GM12873 (cell line): ENCODE measurements around the gene MRPL1.

Experiments
- TF ChIP-seq, protein P1 (sequence below): IDR thresholded peaks from 2 replicates; pipeline ENCODE4 v1.5.1; 2012; ENCODE audit warnings: low read depth, mild to moderate bottlenecking, moderate library complexity, low read length, control low read depth; ENCODE audit not compliant: insufficient read depth; ENCODE audit errors: missing control alignments

Gene MRPL1

DNA sequence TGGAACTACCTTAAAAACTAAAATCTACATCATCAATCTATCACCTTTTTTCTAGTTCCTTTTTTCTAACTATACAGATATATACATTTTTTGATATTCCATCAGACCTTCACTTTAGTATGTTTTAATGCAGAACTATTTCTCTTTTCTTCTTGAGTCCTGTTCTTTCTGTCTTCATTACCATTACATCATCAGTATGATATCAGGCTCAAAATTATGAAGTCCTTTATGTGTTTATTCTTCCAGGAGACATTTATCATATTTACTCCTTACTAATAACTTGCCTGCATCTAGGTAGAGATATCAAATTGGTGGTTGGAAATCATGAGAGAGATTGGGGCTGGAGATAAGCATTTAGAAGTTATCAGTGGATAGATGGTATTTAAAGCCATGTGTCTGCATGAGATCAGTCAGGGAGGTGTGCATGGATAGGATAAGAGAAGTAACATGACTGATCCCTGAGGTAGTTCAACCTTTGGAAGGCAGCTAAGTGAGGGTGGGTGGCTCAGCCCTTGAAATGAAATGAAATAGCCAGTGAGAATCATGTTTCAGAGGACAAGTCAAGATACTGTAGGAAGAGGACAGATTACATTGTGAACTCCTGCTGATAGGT, 43.1 kb downstream of the MRPL1 start:
- TF ChIP-seq, protein P1, sequence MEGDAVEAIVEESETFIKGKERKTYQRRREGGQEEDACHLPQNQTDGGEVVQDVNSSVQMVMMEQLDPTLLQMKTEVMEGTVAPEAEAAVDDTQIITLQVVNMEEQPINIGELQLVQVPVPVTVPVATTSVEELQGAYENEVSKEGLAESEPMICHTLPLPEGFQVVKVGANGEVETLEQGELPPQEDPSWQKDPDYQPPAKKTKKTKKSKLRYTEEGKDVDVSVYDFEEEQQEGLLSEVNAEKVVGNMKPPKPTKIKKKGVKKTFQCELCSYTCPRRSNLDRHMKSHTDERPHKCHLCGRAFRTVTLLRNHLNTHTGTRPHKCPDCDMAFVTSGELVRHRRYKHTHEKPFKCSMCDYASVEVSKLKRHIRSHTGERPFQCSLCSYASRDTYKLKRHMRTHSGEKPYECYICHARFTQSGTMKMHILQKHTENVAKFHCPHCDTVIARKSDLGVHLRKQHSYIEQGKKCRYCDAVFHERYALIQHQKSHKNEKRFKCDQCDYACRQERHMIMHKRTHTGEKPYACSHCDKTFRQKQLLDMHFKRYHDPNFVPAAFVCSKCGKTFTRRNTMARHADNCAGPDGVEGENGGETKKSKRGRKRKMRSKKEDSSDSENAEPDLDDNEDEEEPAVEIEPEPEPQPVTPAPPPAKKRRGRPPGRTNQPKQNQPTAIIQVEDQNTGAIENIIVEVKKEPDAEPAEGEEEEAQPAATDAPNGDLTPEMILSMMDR, result no peak

DNA sequence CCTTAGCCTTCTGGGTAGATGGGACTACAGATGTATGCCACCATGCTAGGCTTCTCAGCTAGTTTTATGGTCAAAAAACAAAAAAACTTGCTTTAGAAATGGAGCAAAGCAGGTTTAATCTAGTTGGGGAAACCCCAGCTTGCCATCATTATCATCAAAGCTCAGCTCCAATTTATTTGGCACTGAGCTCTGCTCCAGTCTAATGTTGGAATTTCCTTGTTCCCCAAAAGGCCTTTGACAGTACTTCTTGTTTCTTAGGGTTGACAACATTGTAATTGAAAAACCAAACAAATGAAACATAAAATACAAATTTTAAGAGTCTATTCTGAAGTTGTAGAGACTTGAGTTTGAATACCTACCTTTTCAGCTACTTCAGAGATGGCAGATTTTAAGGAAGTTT, 48.0 kb downstream of the MRPL1 start:
- TF ChIP-seq, protein P1, result no peak

DNA sequence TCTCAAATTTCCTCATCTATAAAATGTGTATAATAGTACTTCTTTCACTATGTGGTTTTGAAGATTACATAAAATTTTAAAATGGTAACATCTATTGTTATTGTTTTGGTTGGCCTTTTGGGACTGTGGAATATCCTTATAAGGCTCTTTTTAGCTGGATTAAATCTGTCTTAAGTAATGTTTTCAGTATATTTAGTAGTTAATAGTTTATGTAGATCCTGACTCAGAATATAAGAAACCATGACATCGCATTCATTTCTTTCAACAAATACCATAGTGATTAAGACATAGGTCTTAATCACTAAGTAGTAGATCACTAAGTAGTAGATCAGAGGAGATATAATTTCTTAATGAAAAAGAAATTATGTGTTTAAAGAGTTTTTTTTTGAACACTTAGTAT, 48.5 kb downstream of the MRPL1 start:
- TF ChIP-seq, protein P1, result no peak

DNA sequence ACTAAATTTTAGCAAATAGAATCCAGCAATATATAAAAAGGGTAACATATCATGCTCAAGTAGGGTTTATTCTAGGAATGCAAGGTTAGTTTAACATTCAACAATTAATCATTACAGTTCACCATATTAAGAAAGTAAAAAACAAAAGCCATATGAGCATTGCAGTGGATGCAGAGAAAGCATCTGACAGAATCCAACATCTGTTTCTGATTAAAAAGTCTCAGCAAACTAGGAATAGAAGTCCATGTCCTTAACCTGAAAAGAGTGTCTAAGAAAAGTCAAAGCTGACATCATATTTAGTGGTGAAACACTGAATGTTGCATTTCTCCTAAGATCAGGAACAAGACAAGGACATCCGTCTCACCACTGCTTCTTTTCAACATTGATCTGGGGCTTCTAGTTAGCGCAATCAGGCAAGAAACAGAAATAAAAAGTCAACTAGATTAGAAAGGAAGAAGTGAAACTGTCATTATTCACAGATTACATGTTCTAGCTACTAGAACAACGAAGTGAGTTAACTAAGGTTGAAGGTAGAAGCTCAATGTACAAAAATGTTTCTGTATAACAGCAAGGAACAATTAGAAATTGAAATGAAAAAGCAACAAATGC, 49.3 kb downstream of the MRPL1 start:
- TF ChIP-seq, protein P1, result no peak

DNA sequence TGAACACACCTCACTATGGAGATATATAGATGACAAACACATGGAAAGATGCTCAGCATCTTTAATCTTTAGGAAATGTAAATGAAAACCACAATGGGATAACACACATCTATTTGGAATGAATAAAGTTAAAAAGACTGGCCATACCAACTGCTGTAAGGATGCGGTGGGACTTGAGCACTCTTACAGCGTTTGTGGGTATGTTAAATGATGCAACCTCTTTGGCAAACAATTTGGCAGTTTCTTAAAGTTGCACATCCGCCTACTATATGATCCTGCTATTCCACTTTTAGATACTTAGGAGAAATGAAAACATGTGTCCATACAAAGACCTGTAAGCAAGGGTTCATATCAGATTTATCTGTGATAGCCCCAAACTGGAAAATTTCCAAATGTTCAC, 50.7 kb downstream of the MRPL1 start:
- TF ChIP-seq, protein P1, result no peak

DNA sequence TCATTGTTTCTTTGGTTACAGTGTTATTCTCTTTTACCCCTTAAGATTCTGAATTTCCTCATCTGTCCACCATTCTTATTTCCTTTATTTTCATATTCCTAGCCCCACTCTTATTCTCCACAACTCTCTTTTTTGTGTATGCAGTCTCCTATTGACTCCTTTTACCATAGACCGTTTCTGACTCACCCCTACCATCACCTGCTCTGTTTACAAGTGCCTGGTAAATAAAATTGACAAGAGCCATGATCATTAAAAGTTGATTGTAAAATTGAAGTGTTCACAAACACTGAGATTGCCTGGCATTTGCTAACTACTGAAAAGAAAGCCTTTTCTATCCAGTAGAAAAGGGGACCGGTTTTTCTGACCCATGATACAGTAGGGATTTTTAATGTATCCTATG, 54.4 kb downstream of the MRPL1 start:
- TF ChIP-seq, protein P1, result no peak

DNA sequence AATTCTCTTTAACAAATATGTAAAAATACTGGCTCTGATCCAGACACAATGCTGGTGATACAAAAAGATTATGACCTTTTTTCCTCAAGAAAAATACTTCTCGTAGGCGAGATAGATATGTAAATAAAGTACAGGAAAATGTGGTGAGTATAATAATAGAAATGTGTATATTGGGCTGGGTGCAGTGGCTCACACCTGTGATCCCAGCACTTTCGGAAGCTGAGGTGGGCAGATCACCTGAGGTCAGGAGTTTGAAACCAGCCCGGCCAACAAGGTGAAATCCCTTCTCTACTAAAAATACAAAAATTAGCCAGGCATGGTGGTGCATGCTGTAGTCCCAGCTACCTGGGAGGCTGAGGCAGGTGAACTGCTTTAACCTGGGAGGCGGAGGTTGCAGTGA, 55.0 kb downstream of the MRPL1 start:
- TF ChIP-seq, protein P1, result no peak

DNA sequence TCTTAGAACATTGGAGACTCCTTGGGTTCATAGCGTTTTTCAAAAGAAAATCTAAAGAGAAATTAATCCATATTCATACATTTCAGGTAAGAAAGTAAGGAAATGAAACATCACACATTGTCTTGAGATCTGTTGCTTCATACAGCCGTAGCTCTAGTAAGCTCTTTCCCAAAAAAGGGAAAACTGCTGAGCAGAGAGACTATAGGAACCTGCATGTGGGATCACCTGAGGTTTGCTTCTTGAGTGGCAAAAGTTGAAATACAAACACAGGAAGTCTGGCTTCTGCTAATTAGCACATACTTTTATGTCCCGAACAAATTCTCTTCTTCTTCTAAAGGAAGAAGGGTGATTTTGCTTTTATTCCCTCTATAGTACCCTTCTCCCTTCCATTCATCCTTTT, 57.7 kb downstream of the MRPL1 start:
- TF ChIP-seq, protein P1, result no peak
